GM13976 (cell line): ENCODE results near the gene CTCF.

Experiments
- DNase-seq: peaks from one replicate; pipeline ENCODE4 v3.0.0; 2012; ENCODE audit warnings: low spot score
- CTCF ChIP-seq: IDR thresholded peaks from 2 replicates; pipeline ENCODE4 v1.5.1; 2012; ENCODE audit warnings: borderline replicate concordance, mild to moderate bottlenecking; ENCODE audit not compliant: insufficient read depth; ENCODE audit errors: extremely low read depth, missing control alignments, control extremely low read depth
- in situ Hi-C: fragments of 300-500 bp; cut with MboI; formaldehyde crosslinking; loops from one replicate; pipeline ENCODE4 v1.12.0; 2022; ENCODE audit warnings: low sequenced_read_pairs, mixed read lengths, inconsistent platforms; ENCODE audit not compliant: unreplicated experiment

Gene CTCF

GRCh38 chr16:67647681-67648080 is 85.4 kb downstream of the CTCF start:
- in situ Hi-C loops = loop anchor here (10.0 kb wide), 1 partner anchor 113 kb away; no protein-coding TSS in a partner anchor
- no peak for DNase-seq
- no peak for TF ChIP-seq CTCF

GRCh38 chr16:67648088-67648763 is 85.9 kb downstream of the CTCF start:
- no peak for DNase-seq
- in situ Hi-C loops = loop anchor here (10.0 kb wide), 1 partner anchor 113 kb away; no protein-coding TSS in a partner anchor
- no peak for TF ChIP-seq CTCF

GRCh38 chr16:67648764-67649407 is 86.6 kb downstream of the CTCF start:
- in situ Hi-C loops = loop anchor here (10.0 kb wide), 1 partner anchor 114 kb away; no protein-coding TSS in a partner anchor
- DNase-seq = no peak
- no peak for TF ChIP-seq CTCF

- in situ Hi-C loops = loop anchor here (10.0 kb wide), 1 partner anchor 115 kb away; no protein-coding TSS in a partner anchor
- TF ChIP-seq CTCF = no peak
- no peak for DNase-seq
These were observed 87.2 kb downstream of the CTCF start for GRCh38 chr16:67649494-67649931.

- TF ChIP-seq CTCF = no peak
- no peak for DNase-seq
- in situ Hi-C loops = no loop called here
These were observed 87.7 kb downstream of the CTCF start for GRCh38 chr16:67650023-67650422.

- no peak for TF ChIP-seq CTCF
- in situ Hi-C loops = no loop called here
- DNase-seq = no peak
These were observed 88.7 kb downstream of the CTCF start for GRCh38 chr16:67651039-67651438.
